Psoas muscle (tissue), 8 donors: Measurements from ENCODE around the gene GCNT2. TPM values are rescaled to one million over a fixed set of nuclear protein-coding genes. Genes with fewer than 3 reads are reported as not detected.
"Not testable (repeated sequence)": the region's sequence is repeated elsewhere in the genome, so short reads cannot be mapped to it uniquely, and the experiment has no call there.

Experiments
- ATAC-seq, 4 donors: fragments of 200-7000 bp; cut with Tn5 transposase; one replicate each; pipeline ENCODE4 v1.9.1; 2020; ENCODE audit warnings: moderate library complexity in 3 of 4, mild to moderate bottlenecking in 2 of 4
- DNase-seq, 2 donors: peaks; one replicate each; pipeline ENCODE4 v3.0.0-alpha.2; 2020
- H3K27ac ChIP-seq: fragments of 200-600 bp; one replicate; pipeline ENCODE4 v1.8.0; 2022
- H3K27me3 ChIP-seq, 3 donors: fragments of 200-600 bp in 1 of 3; one replicate each; pipeline versions ENCODE4 v1.6.1 to v1.8.0; 2013 to 2022; ENCODE audit warnings: low read length in 2 of 3, mild to moderate bottlenecking in 2 of 3, moderate library complexity in 1 of 3; ENCODE audit not compliant: insufficient read depth in 3 of 3
- H3K36me3 ChIP-seq, 2 donors: fragments of 200-600 bp in 1 of 2; one replicate each; pipeline versions ENCODE4 v1.6.1 to v1.8.0; 2013 to 2022; ENCODE audit warnings: low read depth in 1 of 2, mild to moderate bottlenecking in 1 of 2, moderate library complexity in 1 of 2; ENCODE audit not compliant: insufficient read depth in 1 of 2
- H3K4me1 ChIP-seq: fragments of 200-600 bp; one replicate; pipeline ENCODE4 v1.8.0; 2022
- H3K4me3 ChIP-seq: fragments of 200-600 bp; one replicate; pipeline ENCODE4 v1.8.0; 2022; ENCODE audit warnings: mild to moderate bottlenecking
- H3K9me3 ChIP-seq: fragments of 200-600 bp; one replicate; pipeline ENCODE4 v1.8.0; 2022
- CTCF ChIP-seq: fragments of 200-600 bp; IDR thresholded peaks from one replicate; pipeline ENCODE4 v1.8.0; 2022; ENCODE audit warnings: antibody characterized with exemption
- WGBS, 3 donors: extraction: QIAGEN DNeasy Blood & Tissue Kit; methylation state at CpG; one replicate each; pipeline versions ENCODE4 v1.1.6 to v1.1.7; 2013; 5-methylcytosine and 5-hydroxymethylcytosine counted together
- intact Hi-C, 2 donors: fragments of 100-400 bp; cut with DNase I; formaldehyde crosslinking; loops; one replicate each; pipeline versions ENCODE4 v1.11.0 to v1.14.2; 2022
- polyA plus RNA-seq, 3 donors: library from polyadenylated mRNA; stranded (reverse); fragments of 200-250 nt; gene quantifications; one replicate each; pipeline ENCODE4 v1.2.3, GENCODE V29; 2013
- total RNA-seq, 4 donors: library from RNA; stranded (reverse); fragmentation: NEBNext Ultra II Directional in 2 of 4; extraction: Animal tissue kit (Norgen Biotek cat#: 25700) in 2 of 4; gene quantifications; one replicate each; pipeline versions ENCODE4 v1.2.1 to v1.2.4, GENCODE V29; 2021 to 2023
- donor health status: healthy with polysubstance abuse.
- donor health status: DM: no; HTN: no; CAD: no; lungs with moderate emphysema.
- donor health status: Bipolar disorder and iron deficiency.
- donor health status: healthy.
- donor health status: DM: yes; HTN: yes; CAD: no.
- donor health status: DM: no; HTN: no; CAD: no.
- donor health status: DM: no; HTN: no; CAD: no.
- donor health status: DM: yes; HTN: yes; CAD: no.

GCNT2 gene
- total and polyA plus RNA-seq, 7 donors, result 0.27 to 23.1 (median 10.1) TPM

DNA sequence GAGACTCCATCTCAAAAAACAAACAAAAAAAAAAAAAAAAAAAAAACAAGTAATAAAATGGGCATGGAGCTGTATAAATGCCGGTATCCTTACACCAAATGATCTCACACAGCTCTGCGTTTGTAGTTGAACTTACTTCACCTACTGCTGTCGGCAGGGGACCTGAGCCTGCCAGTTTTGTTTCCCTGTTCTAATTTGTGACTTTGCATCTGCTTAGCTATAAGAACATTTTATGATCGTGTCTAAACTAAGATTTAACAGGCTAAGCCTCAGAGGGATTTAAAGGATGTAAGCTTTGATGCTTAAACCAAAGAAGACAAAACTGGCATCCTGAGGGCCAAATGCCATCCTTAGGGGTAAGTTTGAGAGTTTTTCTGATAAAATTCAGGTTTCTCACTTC lies 58.7 kb downstream of the GCNT2 start:
- WGBS, 3 donors, result 32 to 36% (median 33%) methylated on average over 4 of the region's 4 CpGs
- no peak for TF ChIP-seq CTCF
- DNase-seq (no peak), ATAC-seq (no peak)
- Histone ChIP-seq H3K27me3 (peaks cover 0 to 2% (median 0%) of the 10 kb centered on the region in 3 donors), H3K9me3 (no peaks in the 10 kb centered on the region), H3K4me3 (no peak overlapping the region), H3K27ac (no peak overlapping the region), H3K36me3 (no peaks in the 10 kb centered on the region), H3K4me1 (no peaks in the 10 kb centered on the region)
- intact Hi-C loops, result loop anchor here in 1 of 2 donors (10.0 kb wide), 1 partner anchor 1115 kb away; no protein-coding TSS in a partner anchor

DNA sequence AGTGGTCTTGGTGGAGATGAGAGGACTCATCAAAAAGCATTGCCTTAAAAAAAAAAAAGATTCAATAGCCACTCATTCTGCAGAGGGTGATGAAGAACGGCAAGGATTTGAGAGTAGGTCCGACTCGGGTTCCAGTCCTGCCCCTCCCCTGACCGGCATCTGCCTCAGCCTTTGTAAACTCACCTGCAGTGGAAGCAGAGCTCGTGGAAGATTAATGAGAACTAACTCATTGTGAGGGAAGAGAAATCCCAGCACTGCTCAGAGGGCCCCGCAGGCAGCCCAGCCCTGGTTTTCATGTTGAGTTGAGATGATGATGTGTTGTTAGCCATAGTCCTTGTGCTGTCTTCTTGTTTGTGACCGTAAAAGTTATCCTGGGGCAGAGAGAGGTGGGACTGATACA lies 59.4 kb downstream of the GCNT2 start:
- no peak for ATAC-seq
- peaks cover 0 to 2% (median 0%) of the 10 kb centered on the region in 3 donors for H3K27me3 ChIP-seq
- H3K27ac ChIP-seq, result no peak overlapping the region
- no peak overlapping the region for H3K4me3 ChIP-seq
- whole genome bisulfite sequencing, 3 donors, result 56 to 65% (median 58%) methylated on average over 7 of the region's 7 CpGs
- no peak for DNase-seq
- no peaks in the 10 kb centered on the region for H3K9me3 ChIP-seq
- intact Hi-C loops, result loop anchor here in 1 of 2 donors (10.0 kb wide), 1 partner anchor 1116 kb away; no protein-coding TSS in a partner anchor
- no peak for TF ChIP-seq CTCF
- no peaks in the 10 kb centered on the region for H3K4me1 ChIP-seq
- no peaks in the 10 kb centered on the region for H3K36me3 ChIP-seq

DNA sequence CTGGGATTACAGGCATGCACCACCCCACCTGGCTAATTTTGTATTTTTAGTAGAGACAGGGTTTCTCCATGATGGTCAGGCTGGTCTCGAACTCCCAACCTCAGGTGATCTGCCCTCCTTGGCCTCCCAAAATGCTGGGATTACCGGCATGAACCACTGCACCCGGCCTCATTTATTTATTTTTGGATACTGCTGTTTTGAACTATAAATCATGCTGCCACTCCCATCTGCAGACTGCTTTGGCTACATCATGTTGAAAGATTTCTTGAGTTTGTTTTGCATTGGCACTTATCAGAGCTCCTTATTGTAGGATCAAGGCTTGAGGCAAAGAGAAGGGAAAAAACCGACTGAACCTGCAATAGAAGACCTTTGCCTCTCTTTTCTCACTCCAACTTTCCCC lies 60.3 kb downstream of the GCNT2 start:
- H3K27me3 ChIP-seq, H3K27ac ChIP-seq, H3K4me3 ChIP-seq, DNase-seq, H3K4me1 ChIP-seq, H3K9me3 ChIP-seq, H3K36me3 ChIP-seq: not testable (repeated sequence)
- ATAC-seq, result peak in 1 of 4 donors; percentile 42
- intact Hi-C loops, result loop anchor here in 1 of 2 donors (10.0 kb wide), 1 partner anchor 1117 kb away; no protein-coding TSS in a partner anchor
- WGBS, 3 donors, result 48 to 64% (median 51%) methylated on average over 4 of the region's 4 CpGs

GRCh38 chr6:10582774-10583508 lies 61.8 kb downstream of the GCNT2 start:
- DNase-seq, result no peak
- WGBS, 3 donors, result 36 to 38% (median 36%) methylated on average over 10 of the region's 10 CpGs

More at GRCh38 chr6:10582774-10583508, 61.8 kb downstream of the GCNT2 start:
- intact Hi-C loops, result loop anchor here in 1 of 2 donors (10.0 kb wide), 1 partner anchor 1118 kb away; no protein-coding TSS in a partner anchor
- Histone ChIP-seq H3K9me3 (no peaks in the 10 kb centered on the region), H3K4me1 (no peaks in the 10 kb centered on the region), H3K27me3 (peaks cover 0 to 4% (median 0%) of the 10 kb centered on the region in 3 donors), H3K36me3 (no peaks in the 10 kb centered on the region), H3K27ac (no peak overlapping the region), H3K4me3 (no peak overlapping the region)
- TF ChIP-seq CTCF, result no peak
- ATAC-seq, result peak in 3 of 4 donors; percentile 70 to 73 (median 70)
